HepG2 (cell line): ENCODE data around the gene NHERF2. TPM values are rescaled to one million over a fixed set of nuclear protein-coding genes. Genes with fewer than 3 reads are reported as not detected.

ENCODE experiments used
- MYC ChIP-seq: sonication (generic); formaldehyde crosslinking; IDR thresholded peaks from 2 replicates; pipeline ENCODE4 v1.9.0; 2021; ENCODE audit warnings: missing genetic modification reagents, borderline replicate concordance
- SRSF9 ChIP-seq: fragments of 200-400 bp; formaldehyde crosslinking; IDR thresholded peaks from 2 replicates; pipeline ENCODE4 v1.6.1; 2018; ENCODE audit warnings: borderline replicate concordance, mild to moderate bottlenecking, low read depth, low read length; ENCODE audit not compliant: insufficient read depth, poor library complexity, severe bottlenecking
- ZNF75D ChIP-seq: sonication (generic); formaldehyde crosslinking; IDR thresholded peaks from 2 replicates; pipeline ENCODE4 v1.8.1; 2023; ENCODE audit warnings: missing genetic modification reagents, mild to moderate bottlenecking, borderline replicate concordance
- polyA plus RNA-seq, 8 experiments: library from polyadenylated mRNA; depleted of rRNA in 3 of 8; stranded (reverse) in 7 of 8; unstranded in 1 of 8; fragments of >200 nt; fragmentation: Illumina TruSeq in 4 of 8; extraction: Trizol in 4 of 8; gene quantifications; 2 replicates each; pipeline versions ENCODE4 v1.2.1 to v1.2.3, GENCODE V29; 2011 to 2016; ENCODE audit warnings: low read depth in 4 of 8, missing spikeins in 1 of 8, mixed read lengths in 1 of 8; ENCODE audit not compliant: insufficient read depth in 1 of 8
- total RNA-seq, 5 experiments: library from RNA; depleted of rRNA; stranded (reverse); fragments of >200 nt; fragmentation: Illumina TruSeq; extraction: Trizol; gene quantifications; 2 replicates each; pipeline ENCODE4 v1.2.3, GENCODE V29; 2016; ENCODE audit warnings: low read depth in 1 of 5
- TF ChIP-seq, protein P1 (sequence below): sonication (generic); formaldehyde crosslinking; IDR thresholded peaks from 2 replicates; pipeline ENCODE4 v1.5.1; 2020; ENCODE audit warnings: missing genetic modification reagents, mild to moderate bottlenecking, borderline replicate concordance
- TF ChIP-seq, protein P2 (sequence below): sonication (generic); formaldehyde crosslinking; IDR thresholded peaks from 2 replicates; pipeline ENCODE4 v1.8.0; 2022; ENCODE audit warnings: low read depth, missing genetic modification reagents
- TF ChIP-seq, protein P3 (sequence below): sonication (generic); formaldehyde crosslinking; IDR thresholded peaks from 2 replicates; pipeline ENCODE4 v1.8.1; 2023; ENCODE audit warnings: mild to moderate bottlenecking, missing genetic modification reagents, borderline replicate concordance
- TF ChIP-seq, protein P4 (sequence below): sonication (generic); formaldehyde crosslinking; IDR thresholded peaks from 2 replicates; pipeline ENCODE4 v1.9.0; 2021; ENCODE audit warnings: missing genetic modification reagents, borderline replicate concordance
- TF ChIP-seq, protein P5 (sequence below): sonication (generic); formaldehyde crosslinking; IDR thresholded peaks from 2 replicates; pipeline ENCODE4 v1.4.0; 2020; ENCODE audit warnings: missing genetic modification reagents

NHERF2 gene
- total and polyA plus RNA-seq, 2 of the 13 experiments (the other 11 are each of a cell fraction or from before 2014, with no cell fraction given): 23.7 to 39.3 TPM

DNA sequence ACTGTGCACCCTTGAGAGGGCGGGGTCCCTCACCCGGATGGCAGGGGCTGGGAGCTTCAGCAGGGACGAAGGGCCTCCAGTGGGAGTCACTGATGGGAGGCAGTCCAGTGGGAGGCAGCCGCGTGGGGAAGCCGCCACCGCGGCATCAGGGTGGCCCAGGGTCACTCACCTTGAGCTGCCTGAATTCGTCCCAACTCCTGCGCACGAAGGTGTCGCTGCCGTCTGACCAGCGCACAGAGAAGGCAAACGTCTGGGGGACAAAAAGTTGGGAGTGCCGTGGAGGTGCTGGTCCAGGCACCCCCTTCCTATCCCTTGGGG lies 46.0 kb upstream of the NHERF2 start (continued):
- TF ChIP-seq, protein P1, sequence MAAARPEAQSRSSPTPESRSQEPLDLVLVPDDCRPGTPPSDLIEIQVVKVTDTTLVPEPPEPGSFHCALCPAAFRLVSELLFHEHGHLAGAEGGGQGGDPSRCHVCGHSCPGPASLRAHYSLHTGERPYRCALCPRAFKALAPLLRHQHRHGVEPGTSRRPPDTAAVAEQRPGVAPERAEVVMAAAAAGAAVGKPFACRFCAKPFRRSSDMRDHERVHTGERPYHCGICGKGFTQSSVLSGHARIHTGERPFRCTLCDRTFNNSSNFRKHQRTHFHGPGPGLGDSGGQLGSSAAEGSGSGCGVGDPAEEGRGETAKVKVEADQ (CRISPR knock-in tag): no peak
- TF ChIP-seq, protein P2, sequence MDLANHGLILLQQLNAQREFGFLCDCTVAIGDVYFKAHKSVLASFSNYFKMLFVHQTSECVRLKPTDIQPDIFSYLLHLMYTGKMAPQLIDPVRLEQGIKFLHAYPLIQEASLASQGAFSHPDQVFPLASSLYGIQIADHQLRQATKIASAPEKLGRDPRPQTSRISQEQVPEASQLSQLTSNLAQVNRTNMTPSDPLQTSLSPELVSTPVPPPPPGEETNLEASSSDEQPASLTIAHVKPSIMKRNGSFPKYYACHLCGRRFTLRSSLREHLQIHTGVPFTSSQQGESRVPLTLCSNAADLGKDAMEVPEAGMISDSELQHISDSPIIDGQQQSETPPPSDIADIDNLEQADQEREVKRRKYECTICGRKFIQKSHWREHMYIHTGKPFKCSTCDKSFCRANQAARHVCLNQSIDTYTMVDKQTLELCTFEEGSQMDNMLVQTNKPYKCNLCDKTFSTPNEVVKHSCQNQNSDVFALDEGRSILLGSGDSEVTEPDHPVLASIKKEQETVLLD (CRISPR knock-in tag): no peak
- TF ChIP-seq MYC (CRISPR knock-in tag) (no peak), ZNF75D (CRISPR knock-in tag) (no peak), SRSF9 (no peak)
- TF ChIP-seq, protein P3, sequence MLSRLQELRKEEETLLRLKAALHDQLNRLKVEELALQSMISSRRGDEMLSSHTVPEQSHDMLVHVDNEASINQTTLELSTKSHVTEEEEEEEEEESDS (CRISPR knock-in tag): no peak
- TF ChIP-seq, protein P4, sequence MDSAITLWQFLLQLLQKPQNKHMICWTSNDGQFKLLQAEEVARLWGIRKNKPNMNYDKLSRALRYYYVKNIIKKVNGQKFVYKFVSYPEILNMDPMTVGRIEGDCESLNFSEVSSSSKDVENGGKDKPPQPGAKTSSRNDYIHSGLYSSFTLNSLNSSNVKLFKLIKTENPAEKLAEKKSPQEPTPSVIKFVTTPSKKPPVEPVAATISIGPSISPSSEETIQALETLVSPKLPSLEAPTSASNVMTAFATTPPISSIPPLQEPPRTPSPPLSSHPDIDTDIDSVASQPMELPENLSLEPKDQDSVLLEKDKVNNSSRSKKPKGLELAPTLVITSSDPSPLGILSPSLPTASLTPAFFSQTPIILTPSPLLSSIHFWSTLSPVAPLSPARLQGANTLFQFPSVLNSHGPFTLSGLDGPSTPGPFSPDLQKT (CRISPR knock-in tag): no peak
- TF ChIP-seq, protein P5, sequence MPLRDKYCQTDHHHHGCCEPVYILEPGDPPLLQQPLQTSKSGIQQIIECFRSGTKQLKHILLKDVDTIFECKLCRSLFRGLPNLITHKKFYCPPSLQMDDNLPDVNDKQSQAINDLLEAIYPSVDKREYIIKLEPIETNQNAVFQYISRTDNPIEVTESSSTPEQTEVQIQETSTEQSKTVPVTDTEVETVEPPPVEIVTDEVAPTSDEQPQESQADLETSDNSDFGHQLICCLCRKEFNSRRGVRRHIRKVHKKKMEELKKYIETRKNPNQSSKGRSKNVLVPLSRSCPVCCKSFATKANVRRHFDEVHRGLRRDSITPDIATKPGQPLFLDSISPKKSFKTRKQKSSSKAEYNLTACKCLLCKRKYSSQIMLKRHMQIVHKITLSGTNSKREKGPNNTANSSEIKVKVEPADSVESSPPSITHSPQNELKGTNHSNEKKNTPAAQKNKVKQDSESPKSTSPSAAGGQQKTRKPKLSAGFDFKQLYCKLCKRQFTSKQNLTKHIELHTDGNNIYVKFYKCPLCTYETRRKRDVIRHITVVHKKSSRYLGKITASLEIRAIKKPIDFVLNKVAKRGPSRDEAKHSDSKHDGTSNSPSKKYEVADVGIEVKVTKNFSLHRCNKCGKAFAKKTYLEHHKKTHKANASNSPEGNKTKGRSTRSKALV (CRISPR knock-in tag): no peak
